Esophagus squamous epithelium (tissue), 4 donors: ENCODE measurements around the gene HECW1.

Experiments
- POLR2A ChIP-seq, 4 donors: fragments of 450-650 bp; IDR thresholded peaks; one replicate each; pipeline ENCODE4 v1.6.1; 2017; ENCODE audit warnings: antibody characterized with exemption in 4 of 4, mild to moderate bottlenecking in 4 of 4, moderate library complexity in 3 of 4
- TF ChIP-seq, protein P1 (sequence below), 6 experiments: fragments of 450-650 bp in 4 of 6; fragments of 200-600 bp in 2 of 6; sonication (generic) in 2 of 6; IDR thresholded peaks; one replicate each; pipeline ENCODE4 v1.5.1; 2016 to 2019; ENCODE audit warnings: antibody characterized with exemption in 6 of 6, mild to moderate bottlenecking in 4 of 6, moderate library complexity in 4 of 6

GRCh38 chr7:43467406-43467805 is 355.0 kb downstream of the HECW1 start:
- TF ChIP-seq POLR2A (IDR thresholded peaks at IDR 0.05), result no peak
- TF ChIP-seq, protein P1, sequence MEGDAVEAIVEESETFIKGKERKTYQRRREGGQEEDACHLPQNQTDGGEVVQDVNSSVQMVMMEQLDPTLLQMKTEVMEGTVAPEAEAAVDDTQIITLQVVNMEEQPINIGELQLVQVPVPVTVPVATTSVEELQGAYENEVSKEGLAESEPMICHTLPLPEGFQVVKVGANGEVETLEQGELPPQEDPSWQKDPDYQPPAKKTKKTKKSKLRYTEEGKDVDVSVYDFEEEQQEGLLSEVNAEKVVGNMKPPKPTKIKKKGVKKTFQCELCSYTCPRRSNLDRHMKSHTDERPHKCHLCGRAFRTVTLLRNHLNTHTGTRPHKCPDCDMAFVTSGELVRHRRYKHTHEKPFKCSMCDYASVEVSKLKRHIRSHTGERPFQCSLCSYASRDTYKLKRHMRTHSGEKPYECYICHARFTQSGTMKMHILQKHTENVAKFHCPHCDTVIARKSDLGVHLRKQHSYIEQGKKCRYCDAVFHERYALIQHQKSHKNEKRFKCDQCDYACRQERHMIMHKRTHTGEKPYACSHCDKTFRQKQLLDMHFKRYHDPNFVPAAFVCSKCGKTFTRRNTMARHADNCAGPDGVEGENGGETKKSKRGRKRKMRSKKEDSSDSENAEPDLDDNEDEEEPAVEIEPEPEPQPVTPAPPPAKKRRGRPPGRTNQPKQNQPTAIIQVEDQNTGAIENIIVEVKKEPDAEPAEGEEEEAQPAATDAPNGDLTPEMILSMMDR (IDR thresholded peaks at IDR 0.05), result no peak
